Activated naive CD8-positive, alpha-beta T cell treated with anti-CD3 and anti-CD28 coated beads, Interleukin-2, amount 50 U/mL, for 16 hours (primary cell): Measurements from ENCODE around the gene GALNT15.

Source experiments
- DNase-seq: peaks from one replicate; pipeline ENCODE4 v3.0.0-alpha.2; 2020; ENCODE audit warnings: low read depth, low spot score

The GALNT15 gene

GRCh38 chr3:16227566-16227965 is 53.1 kb downstream of the GALNT15 start:
- no peak for DNase-seq

- DNase-seq = no peak
These were observed 55.2 kb downstream of the GALNT15 start for GRCh38 chr3:16229681-16230080.

GRCh38 chr3:16231983-16232382 is 57.5 kb downstream of the GALNT15 start:
- no peak for DNase-seq

- no peak for DNase-seq
These were observed 59.3 kb downstream of the GALNT15 start for GRCh38 chr3:16233806-16234205.

- DNase-seq = no peak
These were observed 59.8 kb downstream of the GALNT15 start for GRCh38 chr3:16234281-16234680.

- DNase-seq = no peak
These were observed 61.7 kb downstream of the GALNT15 start for GRCh38 chr3:16236030-16236639.

GRCh38 chr3:16236856-16237393 is 62.4 kb downstream of the GALNT15 start:
- DNase-seq = no peak

- DNase-seq = no peak
These were observed 64.7 kb downstream of the GALNT15 start for GRCh38 chr3:16239086-16239770.

- no peak for DNase-seq
These were observed 65.3 kb downstream of the GALNT15 start for GRCh38 chr3:16239780-16240179.

- no peak for DNase-seq
These were observed 65.9 kb downstream of the GALNT15 start for GRCh38 chr3:16240229-16241023.

- DNase-seq = no peak
These were observed 66.7 kb downstream of the GALNT15 start for GRCh38 chr3:16241225-16241624.

GRCh38 chr3:16242177-16242576 is 67.7 kb downstream of the GALNT15 start:
- DNase-seq = no peak

- DNase-seq = no peak
These were observed 69.4 kb downstream of the GALNT15 start for GRCh38 chr3:16243706-16244490.

- no peak for DNase-seq
These were observed 71.1 kb downstream of the GALNT15 start for GRCh38 chr3:16245609-16246008.

- peak; percentile 42 for DNase-seq
These were observed 73.0 kb downstream of the GALNT15 start for GRCh38 chr3:16247282-16248061.

GRCh38 chr3:16248556-16248955 is 74.1 kb downstream of the GALNT15 start:
- no peak for DNase-seq

- no peak for DNase-seq
These were observed 74.9 kb downstream of the GALNT15 start for GRCh38 chr3:16249336-16249735.

- DNase-seq = no peak
These were observed 75.4 kb downstream of the GALNT15 start for GRCh38 chr3:16249886-16250285.

- no peak for DNase-seq
These were observed 77.0 kb downstream of the GALNT15 start for GRCh38 chr3:16251316-16252085.
